HAP-1 (cell line): ENCODE measurements around the gene DPPA2.
A peak's percentile ranks its signal among the peaks of the same experiment; 100 is the strongest.

Experiments used
- DNase-seq, 2 experiments: peaks; one replicate each; pipeline ENCODE4 v3.0.0-alpha.2; 2016 to 2020; ENCODE audit warnings: low spot score in 2 of 2
- H3K27me3 ChIP-seq: fragments of 250-450 bp; sonication (Bioruptor Pico); 2 replicates; pipeline ENCODE4 v1.5.1; 2020; ENCODE audit warnings: low read depth, mild to moderate bottlenecking, moderate library complexity
- H3K36me3 ChIP-seq: fragments of 250-450 bp; sonication (Bioruptor Pico); replicated peaks from 2 replicates; pipeline ENCODE4 v1.5.1; 2020; ENCODE audit warnings: mild to moderate bottlenecking
- H3K4me1 ChIP-seq: fragments of 250-450 bp; sonication (Bioruptor Pico); 2 replicates; pipeline ENCODE4 v1.5.1; 2020; ENCODE audit warnings: mild to moderate bottlenecking
- H3K4me3 ChIP-seq: fragments of 250-450 bp; sonication (Bioruptor Pico); 2 replicates; pipeline ENCODE4 v1.5.1; 2020; ENCODE audit warnings: mild to moderate bottlenecking, moderate library complexity
- H3K9me3 ChIP-seq: fragments of 250-450 bp; sonication (Bioruptor Pico); 2 replicates; pipeline ENCODE4 v1.5.1; 2020; ENCODE audit warnings: mild to moderate bottlenecking, moderate library complexity
- in situ Hi-C: fragments of 300-500 bp; cut with MboI; formaldehyde crosslinking; loops from 3 replicates; pipeline ENCODE4 v1.14.3; 2020; ENCODE audit warnings: low sequenced_read_pairs, inconsistent platforms, mixed read lengths

The DPPA2 gene

DNA sequence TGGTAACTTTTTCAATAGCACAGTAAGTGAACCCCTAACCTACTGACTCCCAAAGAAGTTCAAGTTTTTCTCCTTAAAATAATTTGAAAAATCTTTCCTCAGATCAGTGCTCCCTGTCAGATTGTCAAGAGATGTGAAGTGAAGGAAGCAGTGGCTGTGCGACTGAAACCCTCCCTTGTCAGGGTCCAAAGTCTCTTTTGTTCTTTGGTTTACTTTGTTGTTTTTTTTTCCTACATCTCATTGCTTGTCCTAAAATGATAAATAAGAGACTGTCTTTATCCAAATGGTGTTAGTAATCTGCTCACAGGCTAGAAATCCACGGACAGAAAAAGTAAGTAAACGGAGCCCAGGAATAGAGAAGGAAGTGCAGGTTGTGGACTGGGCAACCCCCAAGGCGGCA is 22.0 kb upstream of the DPPA2 start:
- in situ Hi-C loops, result no loop called here
- H3K4me1 ChIP-seq, result peaks cover 34% of the 10 kb centered on the region
- DNase-seq, result no peak
- peak overlapping the region; percentile 70 for H3K4me3 ChIP-seq
- H3K36me3 ChIP-seq, result peaks cover 23% of the 10 kb centered on the region
- no peaks in the 10 kb centered on the region for H3K27me3 ChIP-seq
- H3K9me3 ChIP-seq, result no peaks in the 10 kb centered on the region

DNA sequence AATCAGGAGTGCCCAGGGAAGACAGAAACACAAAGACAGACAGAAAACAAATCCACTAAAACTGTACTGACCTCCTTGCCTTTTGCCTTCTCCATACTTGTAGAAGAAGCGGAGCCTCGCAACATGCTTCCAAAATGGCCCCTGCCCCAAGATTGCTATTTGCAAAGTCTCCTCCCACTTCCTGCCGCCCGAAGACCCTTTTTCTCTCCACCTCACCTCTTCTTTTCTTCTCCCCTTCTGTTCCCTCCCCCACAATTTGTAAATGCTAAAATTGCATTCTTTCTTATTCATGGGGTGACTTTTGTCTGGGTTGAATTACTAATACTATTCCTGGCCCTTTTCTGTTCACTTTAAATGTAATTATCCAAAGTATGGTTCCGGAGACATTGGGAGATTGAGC is 21.1 kb upstream of the DPPA2 start, which contains the start of gene DPPA4:
Gene DPPA4 (minus strand): TSS at position 154 of the 400 bp plus-strand sequence. CDS start 29 bp downstream, at position 125.
- Histone ChIP-seq H3K9me3 (no peaks in the 10 kb centered on the region), H3K27me3 (no peaks in the 10 kb centered on the region), H3K4me1 (peaks cover 35% of the 10 kb centered on the region), H3K36me3 (peaks cover 31% of the 10 kb centered on the region), H3K4me3 (peak within 1 kb of the TSS; percentile 70)
- peak; percentile 89 to 96 for DNase-seq
- in situ Hi-C loops, result no loop called here

DNA sequence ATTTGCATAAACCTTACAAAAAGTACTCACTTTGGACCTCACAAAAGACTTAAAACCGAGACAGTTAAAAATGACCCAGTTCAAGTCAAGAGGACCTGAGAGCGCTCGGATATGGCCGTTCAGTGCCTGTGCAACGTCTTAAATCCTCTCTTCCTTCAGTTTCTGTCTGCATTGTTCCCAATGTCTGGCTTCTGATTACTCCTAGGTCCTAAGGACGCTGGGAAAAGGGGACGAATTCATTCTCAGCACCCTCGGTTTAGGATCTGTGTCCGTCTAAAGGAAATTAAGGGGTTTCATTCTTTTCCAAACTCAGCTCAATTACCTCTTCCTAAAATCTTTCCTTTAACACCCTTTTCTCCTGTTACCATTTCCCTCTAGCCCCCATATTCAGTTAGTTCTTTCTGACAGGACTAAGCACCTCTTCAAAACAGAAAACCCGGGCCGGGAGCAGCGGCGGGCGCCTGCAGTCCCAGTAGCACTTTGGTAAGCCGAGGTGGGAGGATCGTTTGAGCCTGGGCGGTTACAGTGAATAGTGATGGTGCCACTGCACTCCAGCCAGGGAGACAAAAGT is 20.1 kb upstream of the DPPA2 start:
- peak; percentile 80 to 89 for DNase-seq

DNA sequence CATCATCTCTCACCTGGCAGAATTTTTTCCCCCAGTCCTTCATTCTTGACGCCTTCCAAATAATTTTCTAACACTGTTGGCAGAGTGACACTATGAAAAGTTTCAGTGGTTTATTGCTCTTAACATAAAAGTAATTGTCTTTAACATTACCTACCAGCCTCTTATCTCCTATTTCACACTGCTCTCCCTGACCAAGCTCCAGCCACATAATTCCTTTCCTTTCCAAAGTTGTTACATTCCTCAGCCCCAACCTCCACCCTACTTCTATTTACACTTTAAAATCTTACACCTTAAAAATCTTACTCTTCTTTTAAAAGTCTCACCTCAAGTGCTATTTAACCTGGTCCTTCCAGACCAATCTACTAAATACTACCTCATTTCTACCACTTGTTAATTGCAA is 18.3 kb upstream of the DPPA2 start:
- peak overlapping the region; percentile 70 for H3K4me3 ChIP-seq
- H3K9me3 ChIP-seq, result no peaks in the 10 kb centered on the region
- peaks cover 27% of the 10 kb centered on the region for H3K4me1 ChIP-seq
- in situ Hi-C loops, result no loop called here
- DNase-seq, result no peak
- H3K36me3 ChIP-seq, result peaks cover 53% of the 10 kb centered on the region
- H3K27me3 ChIP-seq, result no peaks in the 10 kb centered on the region

More for the DNA sequence above, 20.1 kb upstream of the DPPA2 start:
- Histone ChIP-seq H3K36me3 (peaks cover 41% of the 10 kb centered on the region), H3K9me3 (no peaks in the 10 kb centered on the region), H3K4me3 (peak overlapping the region; percentile 70), H3K4me1 (peaks cover 35% of the 10 kb centered on the region), H3K27me3 (no peaks in the 10 kb centered on the region)
- in situ Hi-C loops, result no loop called here

DNA sequence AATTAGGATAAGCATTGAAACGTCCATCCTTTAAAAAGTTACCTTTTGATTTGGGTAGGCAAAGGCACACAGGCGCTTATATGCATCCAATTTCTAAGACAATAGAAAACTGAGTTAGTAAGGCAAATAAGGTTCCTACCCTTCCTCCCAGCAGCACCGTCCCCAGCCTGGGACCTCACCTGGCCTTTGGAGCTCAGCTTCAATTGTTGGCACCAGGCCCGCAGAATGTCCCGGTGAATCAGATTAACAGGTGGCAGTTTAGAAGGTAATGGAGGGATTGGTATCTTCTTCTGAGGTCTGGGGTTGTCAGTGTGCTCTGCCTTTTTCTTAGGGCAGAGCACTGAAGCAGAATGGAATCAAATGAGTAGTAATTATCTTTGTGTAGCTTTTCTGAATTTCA is 15.4 kb upstream of the DPPA2 start:
- Histone ChIP-seq H3K4me1 (peaks cover 13% of the 10 kb centered on the region), H3K4me3 (no peak overlapping the region), H3K27me3 (no peaks in the 10 kb centered on the region), H3K36me3 (peaks cover 82% of the 10 kb centered on the region), H3K9me3 (no peaks in the 10 kb centered on the region)
- in situ Hi-C loops, result no loop called here
- no peak for DNase-seq

DNA sequence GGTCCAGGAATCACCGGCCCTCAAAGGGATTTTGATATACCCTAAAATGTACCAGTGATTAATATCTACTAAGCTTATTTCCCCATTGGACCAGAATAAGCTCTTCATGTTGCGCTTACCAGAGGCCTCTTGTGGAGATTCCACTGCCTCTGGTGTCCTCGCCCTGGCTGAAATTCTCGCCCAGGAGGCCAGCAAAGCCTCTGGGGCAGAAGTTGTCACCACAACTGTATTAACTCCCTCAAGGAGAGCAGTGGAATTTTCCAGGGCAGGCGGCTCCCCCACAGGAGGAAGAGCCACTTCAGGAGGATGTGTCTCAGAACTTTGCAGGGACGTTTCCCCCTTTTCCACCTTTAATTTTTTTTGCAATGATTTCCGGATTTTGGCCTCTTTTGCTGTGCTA is 14.1 kb upstream of the DPPA2 start:
- no peaks in the 10 kb centered on the region for H3K9me3 ChIP-seq
- peaks cover 13% of the 10 kb centered on the region for H3K4me1 ChIP-seq
- H3K36me3 ChIP-seq, result peaks cover 83% of the 10 kb centered on the region
- no peaks in the 10 kb centered on the region for H3K27me3 ChIP-seq
- H3K4me3 ChIP-seq, result no peak overlapping the region
- in situ Hi-C loops, result no loop called here
- DNase-seq, result no peak

DNA sequence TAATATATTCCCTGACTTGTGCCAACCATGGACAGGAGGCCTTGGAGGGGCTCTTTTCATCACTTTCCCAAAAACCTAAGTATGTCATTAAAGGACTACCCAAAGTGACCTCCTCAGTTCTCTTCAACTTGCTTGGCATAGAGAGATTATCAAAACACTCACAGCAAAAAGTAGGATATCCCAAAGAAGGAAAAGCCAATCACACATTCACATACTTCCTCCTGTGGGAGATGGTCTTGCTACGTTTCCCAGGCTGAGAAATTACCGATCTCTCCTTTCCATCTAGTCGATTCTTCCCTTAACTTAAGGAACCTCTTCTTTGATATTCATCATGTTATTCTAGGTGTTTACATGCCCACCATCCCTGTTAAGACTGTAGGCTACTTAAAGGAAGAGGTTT is 11.9 kb upstream of the DPPA2 start:
- no peak for DNase-seq
- H3K4me1 ChIP-seq, result no peaks in the 10 kb centered on the region; the same call in 1 of the 2 replicates
- H3K27me3 ChIP-seq, result no peaks in the 10 kb centered on the region
- no peak overlapping the region for H3K4me3 ChIP-seq
- in situ Hi-C loops, result no loop called here
- no peaks in the 10 kb centered on the region for H3K9me3 ChIP-seq
- H3K36me3 ChIP-seq, result peaks cover 65% of the 10 kb centered on the region

DNA sequence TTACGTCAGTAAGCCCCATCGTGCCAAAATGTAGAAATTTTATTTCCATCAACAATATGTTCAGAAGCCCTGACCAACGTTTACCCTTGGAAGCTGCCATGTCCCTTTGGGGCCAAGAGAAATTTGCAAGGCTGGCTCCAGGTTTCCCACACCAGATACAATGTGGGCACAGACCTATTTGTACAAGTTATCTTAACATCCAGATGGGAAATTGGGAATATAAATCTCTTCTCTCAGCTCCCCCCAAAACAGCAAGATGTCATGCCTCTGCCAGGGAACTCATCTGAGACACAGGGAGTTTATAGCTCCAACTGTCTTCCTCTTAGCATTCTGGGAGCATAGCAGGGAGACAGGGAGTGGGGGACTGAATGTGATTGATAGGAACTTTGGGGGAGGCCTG is 9.3 kb upstream of the DPPA2 start:
- Histone ChIP-seq H3K4me1 (no peaks in the 10 kb centered on the region; the same call in 1 of the 2 replicates), H3K9me3 (no peaks in the 10 kb centered on the region), H3K27me3 (no peaks in the 10 kb centered on the region), H3K36me3 (peaks cover 46% of the 10 kb centered on the region), H3K4me3 (no peak overlapping the region)
- no peak for DNase-seq
- in situ Hi-C loops, result no loop called here

DNA sequence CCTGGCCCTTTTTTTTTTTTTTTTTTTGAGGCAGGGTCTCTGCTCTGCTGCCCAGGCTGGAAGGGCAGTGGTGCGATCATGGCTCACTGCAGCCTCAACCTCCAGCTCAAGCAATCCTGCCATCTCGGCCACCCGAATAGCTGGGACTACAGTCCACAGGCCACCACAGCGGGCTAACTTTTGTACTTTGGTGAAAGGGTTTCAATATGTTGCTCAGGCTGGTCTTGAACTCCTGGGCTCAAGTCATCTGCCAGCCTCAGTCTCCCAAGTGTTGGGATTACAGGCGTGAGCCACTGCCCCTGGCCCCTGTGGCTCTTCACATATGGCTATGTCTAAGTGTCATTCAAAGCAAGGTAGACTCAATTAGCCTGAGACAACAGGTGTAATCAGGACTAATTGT is 8.8 kb upstream of the DPPA2 start:
- in situ Hi-C loops, result no loop called here
- H3K27me3 ChIP-seq, result no peaks in the 10 kb centered on the region
- no peaks in the 10 kb centered on the region for H3K9me3 ChIP-seq
- no peak overlapping the region for H3K4me3 ChIP-seq
- no peak for DNase-seq
- no peaks in the 10 kb centered on the region for H3K4me1 ChIP-seq
- peaks cover 41% of the 10 kb centered on the region for H3K36me3 ChIP-seq

DNA sequence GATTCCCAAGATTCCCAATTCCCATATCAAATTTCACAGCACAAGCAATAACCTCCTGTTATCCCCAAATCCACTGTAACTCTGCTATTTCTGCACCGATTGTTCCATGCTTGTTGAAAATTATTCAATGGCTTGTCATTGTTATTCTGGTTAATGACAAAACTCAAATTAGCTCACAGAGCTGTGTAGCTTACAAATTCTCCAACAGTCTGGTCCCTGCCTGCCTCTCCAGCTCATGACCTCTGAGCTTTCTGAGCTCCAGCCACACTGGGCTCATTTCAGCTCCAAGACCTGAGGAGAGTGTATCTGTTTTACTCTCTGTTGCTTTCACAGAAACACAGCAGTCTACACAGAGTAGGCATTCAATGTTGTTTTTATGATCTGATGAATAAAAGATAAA is 3.3 kb downstream of the DPPA2 start:
- Histone ChIP-seq H3K9me3 (no peaks in the 10 kb centered on the region), H3K27me3 (no peaks in the 10 kb centered on the region), H3K4me1 (peaks cover 25% of the 10 kb centered on the region), H3K36me3 (no peaks in the 10 kb centered on the region), H3K4me3 (no peak overlapping the region)
- in situ Hi-C loops, result no loop called here
- no peak for DNase-seq

DNA sequence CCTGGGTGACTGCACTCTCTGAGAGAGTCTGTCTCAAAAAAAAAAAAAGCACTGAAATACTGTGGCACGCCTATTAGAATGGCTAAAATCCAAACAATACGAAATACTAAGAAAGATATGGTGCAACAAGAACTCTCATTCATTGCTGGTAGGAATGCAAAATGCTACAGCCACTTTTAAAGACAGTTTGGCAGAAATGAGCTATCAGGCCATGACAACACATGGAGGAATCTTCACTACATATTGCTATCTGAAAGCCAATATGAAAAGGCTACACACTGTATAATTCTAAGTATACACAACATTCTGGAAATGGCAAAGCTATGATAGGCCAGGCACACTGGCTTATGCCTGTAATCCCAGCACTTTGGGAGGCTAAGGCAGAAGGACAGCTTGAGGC is 18.8 kb downstream of the DPPA2 start:
- Histone ChIP-seq H3K9me3 (no peaks in the 10 kb centered on the region; the same call in 1 of the 2 replicates), H3K27me3 (no peaks in the 10 kb centered on the region), H3K36me3 (no peaks in the 10 kb centered on the region), H3K4me3 (no peak overlapping the region), H3K4me1 (no peaks in the 10 kb centered on the region)
- in situ Hi-C loops, result no loop called here
- DNase-seq, result no peak

DNA sequence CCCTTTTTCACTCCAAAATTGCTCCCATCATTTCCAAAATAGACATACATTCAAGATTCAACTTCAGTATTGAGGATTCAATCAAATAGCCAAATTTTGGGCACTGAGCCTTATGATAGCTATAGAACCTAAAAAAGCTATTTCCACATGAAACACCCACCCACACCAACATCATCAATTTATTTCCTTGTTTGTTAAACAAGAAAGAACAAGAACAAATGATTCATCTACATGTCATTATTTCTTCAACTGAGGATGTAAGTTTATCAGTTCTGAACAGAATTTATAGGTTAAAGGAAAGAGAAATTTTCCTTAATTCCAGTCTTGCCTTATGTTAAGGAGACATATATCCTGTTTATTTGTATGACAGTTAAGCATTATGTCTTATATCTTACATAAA is 32.2 kb downstream of the DPPA2 start:
- H3K9me3 ChIP-seq, result no peaks in the 10 kb centered on the region
- DNase-seq, result no peak
- H3K27me3 ChIP-seq, result no peaks in the 10 kb centered on the region
- H3K4me3 ChIP-seq, result no peak overlapping the region
- peaks cover 3% of the 10 kb centered on the region; the same call in 1 of the 2 replicates for H3K4me1 ChIP-seq
- in situ Hi-C loops, result no loop called here
- H3K36me3 ChIP-seq, result no peaks in the 10 kb centered on the region

DNA sequence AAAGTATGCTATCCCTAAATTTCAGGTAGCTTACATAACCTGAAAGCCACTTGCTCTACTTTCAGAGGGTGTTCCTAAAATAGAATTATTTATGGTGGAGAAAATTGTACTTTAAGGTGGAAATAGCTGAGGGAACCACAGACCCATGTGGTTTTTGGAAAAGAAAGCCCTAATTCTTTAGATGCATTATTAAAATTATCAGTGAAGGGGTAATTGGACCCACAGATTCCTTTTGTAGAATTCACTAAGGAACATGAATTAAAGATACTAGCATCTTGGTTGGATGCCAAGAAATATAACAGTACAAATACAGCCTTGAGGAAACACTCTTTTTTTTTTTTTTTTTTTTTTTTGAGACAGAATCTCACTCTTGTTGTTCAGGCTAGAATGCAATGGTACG is 37.8 kb downstream of the DPPA2 start:
- no peak overlapping the region for H3K4me3 ChIP-seq
- no peak for DNase-seq
- in situ Hi-C loops, result no loop called here
- no peaks in the 10 kb centered on the region for H3K36me3 ChIP-seq
- H3K4me1 ChIP-seq, result no peaks in the 10 kb centered on the region
- H3K27me3 ChIP-seq, result no peaks in the 10 kb centered on the region
- H3K9me3 ChIP-seq, result no peaks in the 10 kb centered on the region

DNA sequence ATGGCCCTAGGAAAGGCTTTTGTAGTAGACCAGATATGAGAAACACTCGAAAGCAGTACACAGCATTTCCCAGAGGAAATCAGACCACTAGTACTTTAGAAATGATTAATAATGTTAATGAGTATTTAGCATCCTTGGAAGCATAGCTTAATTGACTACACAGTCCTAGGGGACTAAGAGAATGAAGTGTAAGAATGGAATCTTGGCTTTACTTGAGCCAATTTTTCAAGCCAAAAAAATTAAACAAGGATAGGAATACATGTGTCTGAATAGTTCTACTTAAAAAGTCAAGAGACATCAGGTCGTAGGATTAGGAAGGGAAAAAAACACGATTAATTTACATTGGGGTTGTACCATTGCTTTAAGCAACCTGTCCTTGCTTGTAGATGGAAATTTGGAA is 38.2 kb downstream of the DPPA2 start:
- Histone ChIP-seq H3K9me3 (no peaks in the 10 kb centered on the region), H3K4me1 (no peaks in the 10 kb centered on the region), H3K36me3 (no peaks in the 10 kb centered on the region), H3K4me3 (no peak overlapping the region), H3K27me3 (no peaks in the 10 kb centered on the region)
- no peak for DNase-seq
- in situ Hi-C loops, result no loop called here

DNA sequence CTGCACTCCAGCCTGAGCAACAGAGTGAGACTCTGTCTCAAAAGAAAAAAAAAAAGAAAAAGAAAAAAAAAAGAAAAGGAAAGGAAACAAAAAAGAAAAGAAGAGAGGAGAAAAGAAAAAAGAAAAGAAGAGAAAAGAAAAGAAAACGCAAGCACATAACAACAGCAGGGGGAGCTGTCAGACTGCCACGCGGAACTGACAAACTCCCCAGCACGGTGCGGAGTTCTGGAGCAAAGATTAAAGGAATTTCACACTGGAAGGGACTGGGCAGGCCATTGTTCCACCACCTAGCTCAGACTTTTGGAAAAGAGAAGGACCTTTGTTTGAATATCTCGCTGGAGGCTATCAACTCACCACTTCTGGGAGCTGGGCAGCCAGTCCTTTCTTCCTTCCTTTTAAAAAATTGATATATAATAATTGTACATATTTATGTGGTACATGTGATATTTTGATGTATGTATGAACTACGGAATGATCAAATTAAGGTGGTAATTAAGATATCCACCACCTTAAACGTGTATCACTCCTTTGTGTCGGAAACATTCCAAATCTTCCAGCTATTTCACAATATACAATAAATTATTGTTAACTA is 40.5 kb downstream of the DPPA2 start:
- in situ Hi-C loops, result no loop called here
- no peaks in the 10 kb centered on the region for H3K9me3 ChIP-seq
- H3K4me3 ChIP-seq, result no peak overlapping the region
- peak; percentile 81 for DNase-seq
- H3K27me3 ChIP-seq, result no peaks in the 10 kb centered on the region
- H3K4me1 ChIP-seq, result no peaks in the 10 kb centered on the region
- H3K36me3 ChIP-seq, result no peaks in the 10 kb centered on the region
